Stomach (tissue), 4 donors: Measurements from ENCODE around the gene HCFC1.

ENCODE experiments used
- CTCF ChIP-seq, 7 experiments: fragments of 450-650 bp in 4 of 7; fragments of 200-600 bp in 3 of 7; sonication (generic) in 3 of 7; IDR thresholded peaks; one replicate each; pipeline ENCODE4 v1.5.1; 2016 to 2019; ENCODE audit warnings: antibody characterized with exemption in 7 of 7, control low read depth in 2 of 7, mild to moderate bottlenecking in 1 of 7
- EP300 ChIP-seq: sonication (generic); formaldehyde crosslinking; IDR thresholded peaks from one replicate; pipeline ENCODE4 v1.6.1; 2017; ENCODE audit warnings: antibody characterized with exemption
- POLR2A ChIP-seq, 4 donors: fragments of 450-650 bp; IDR thresholded peaks; one replicate each; pipeline ENCODE4 v1.6.1; 2016; ENCODE audit warnings: antibody characterized with exemption in 4 of 4, control low read depth in 2 of 4, mild to moderate bottlenecking in 1 of 4, moderate library complexity in 1 of 4

- no peak for TF ChIP-seq CTCF (IDR thresholded peaks at IDR 0.05)
- TF ChIP-seq EP300 = no peak
- TF ChIP-seq POLR2A (IDR thresholded peaks at IDR 0.05) = no peak
Measured at GRCh38 chrX:154018518-154019060, 47.0 kb upstream of the HCFC1 start.
